ENCODE measurements around the gene RASSF7.

RASSF7 gene

DNA sequence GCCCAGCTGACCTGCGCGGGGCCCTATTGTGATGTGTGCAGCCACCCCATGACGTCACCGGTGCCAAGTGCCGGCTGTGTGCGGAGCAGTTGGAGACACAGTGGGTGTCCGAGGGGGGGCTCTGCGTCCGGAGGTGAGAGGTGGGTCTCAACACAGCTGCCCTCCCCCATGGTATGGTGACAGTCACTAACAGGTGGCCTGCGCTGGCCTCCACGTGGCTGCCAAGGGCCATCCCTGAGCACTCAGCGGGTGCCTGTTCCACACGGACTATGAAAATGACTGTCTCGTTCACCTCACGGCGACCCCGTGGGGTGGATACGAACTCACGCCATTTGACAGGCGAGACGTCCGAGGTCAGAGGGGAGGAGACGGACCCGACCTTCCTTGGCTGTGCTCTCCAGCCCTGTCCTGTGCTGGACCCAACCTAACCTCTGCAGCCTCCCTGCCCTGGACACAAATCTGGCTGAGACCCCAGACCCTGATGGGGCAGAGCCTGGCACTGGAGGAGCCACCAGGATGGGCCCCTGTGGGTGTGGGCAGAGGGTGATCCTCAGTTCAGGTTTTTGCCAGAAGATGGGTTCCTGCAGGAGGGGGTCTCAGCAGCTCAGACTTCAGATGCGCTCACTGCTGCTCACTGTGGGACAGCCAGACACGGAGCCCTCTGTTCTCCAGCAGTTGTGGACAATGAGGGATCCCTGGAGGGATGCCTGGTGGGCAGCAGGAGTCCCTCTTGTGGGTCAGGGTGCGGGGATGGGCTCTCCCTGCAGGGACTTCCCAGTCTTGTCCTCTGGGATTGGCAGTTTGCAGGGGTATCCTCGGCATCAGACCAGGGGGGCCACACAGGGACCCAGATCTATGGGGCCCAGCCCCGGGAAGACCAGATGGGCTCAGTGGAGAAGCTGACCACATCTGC, 31.7 kb upstream of the RASSF7 start (continued):
- TF ChIP-seq, protein P1, sequence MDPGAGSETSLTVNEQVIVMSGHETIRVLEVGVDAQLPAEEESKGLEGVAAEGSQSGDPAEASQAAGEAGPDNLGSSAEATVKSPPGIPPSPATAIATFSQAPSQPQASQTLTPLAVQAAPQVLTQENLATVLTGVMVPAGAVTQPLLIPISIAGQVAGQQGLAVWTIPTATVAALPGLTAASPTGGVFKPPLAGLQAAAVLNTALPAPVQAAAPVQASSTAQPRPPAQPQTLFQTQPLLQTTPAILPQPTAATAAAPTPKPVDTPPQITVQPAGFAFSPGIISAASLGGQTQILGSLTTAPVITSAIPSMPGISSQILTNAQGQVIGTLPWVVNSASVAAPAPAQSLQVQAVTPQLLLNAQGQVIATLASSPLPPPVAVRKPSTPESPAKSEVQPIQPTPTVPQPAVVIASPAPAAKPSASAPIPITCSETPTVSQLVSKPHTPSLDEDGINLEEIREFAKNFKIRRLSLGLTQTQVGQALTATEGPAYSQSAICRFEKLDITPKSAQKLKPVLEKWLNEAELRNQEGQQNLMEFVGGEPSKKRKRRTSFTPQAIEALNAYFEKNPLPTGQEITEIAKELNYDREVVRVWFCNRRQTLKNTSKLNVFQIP (CRISPR knock-in tag; IDR thresholded peaks at IDR 0.05; ENCODE audit: borderline replicate concordance, low read depth) = no peak
- TF ChIP-seq ZFP30 (CRISPR knock-in tag; IDR thresholded peaks at IDR 0.05) (no peak), GLIS3 (CRISPR knock-in tag; IDR thresholded peaks at IDR 0.05) (no peak), ZNF565 (CRISPR knock-in tag; conservative IDR thresholded peaks at IDR 0.05; ENCODE audit: low read depth) (no peak)

DNA sequence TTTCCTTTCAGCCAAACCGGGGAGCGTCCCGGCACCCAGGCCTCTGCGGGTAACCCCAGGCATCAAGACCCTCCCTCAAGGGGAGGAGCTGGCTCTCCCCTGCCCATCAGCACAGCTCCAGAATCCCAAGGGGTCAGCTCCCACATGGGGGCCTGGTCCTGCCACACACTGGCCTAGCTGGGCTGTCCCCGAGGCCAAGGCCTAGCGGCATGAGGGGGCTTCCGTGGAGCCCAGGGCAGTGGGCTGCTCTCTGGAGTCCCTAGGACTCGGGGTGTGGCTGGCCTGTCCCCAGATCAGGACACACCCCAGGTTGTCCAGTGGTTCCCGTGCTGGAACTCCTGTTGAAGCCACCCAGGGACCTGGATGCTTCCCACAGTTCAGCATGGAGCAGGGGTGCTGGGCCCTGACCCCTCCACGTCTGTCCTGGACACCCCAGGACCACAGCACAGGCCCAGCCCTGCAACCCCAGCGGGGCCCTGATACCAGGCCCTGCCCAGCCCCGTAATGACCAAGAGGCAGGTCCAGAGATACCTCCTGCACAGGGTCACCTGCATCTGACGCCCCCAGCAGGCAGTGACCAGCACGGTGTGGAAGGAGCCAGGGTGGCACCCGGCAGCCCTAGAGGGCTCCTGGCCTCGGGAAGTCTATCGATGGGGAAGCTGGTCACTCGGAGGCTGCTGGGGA, 30.9 kb upstream of the RASSF7 start:
- TF ChIP-seq, protein P2, sequence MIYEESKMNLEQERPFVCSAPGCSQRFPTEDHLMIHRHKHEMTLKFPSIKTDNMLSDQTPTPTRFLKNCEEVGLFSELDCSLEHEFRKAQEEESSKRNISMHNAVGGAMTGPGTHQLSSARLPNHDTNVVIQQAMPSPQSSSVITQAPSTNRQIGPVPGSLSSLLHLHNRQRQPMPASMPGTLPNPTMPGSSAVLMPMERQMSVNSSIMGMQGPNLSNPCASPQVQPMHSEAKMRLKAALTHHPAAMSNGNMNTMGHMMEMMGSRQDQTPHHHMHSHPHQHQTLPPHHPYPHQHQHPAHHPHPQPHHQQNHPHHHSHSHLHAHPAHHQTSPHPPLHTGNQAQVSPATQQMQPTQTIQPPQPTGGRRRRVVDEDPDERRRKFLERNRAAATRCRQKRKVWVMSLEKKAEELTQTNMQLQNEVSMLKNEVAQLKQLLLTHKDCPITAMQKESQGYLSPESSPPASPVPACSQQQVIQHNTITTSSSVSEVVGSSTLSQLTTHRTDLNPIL (CRISPR knock-in tag; IDR thresholded peaks at IDR 0.05; ENCODE audit: low read depth) = no peak
- TF ChIP-seq ZC3H10 (CRISPR knock-in tag; IDR thresholded peaks at IDR 0.05) (no peak), BACH2 (CRISPR knock-in tag; IDR thresholded peaks at IDR 0.05; ENCODE audit: borderline replicate concordance) (no peak)
- ATAC-seq = no peak

DNA sequence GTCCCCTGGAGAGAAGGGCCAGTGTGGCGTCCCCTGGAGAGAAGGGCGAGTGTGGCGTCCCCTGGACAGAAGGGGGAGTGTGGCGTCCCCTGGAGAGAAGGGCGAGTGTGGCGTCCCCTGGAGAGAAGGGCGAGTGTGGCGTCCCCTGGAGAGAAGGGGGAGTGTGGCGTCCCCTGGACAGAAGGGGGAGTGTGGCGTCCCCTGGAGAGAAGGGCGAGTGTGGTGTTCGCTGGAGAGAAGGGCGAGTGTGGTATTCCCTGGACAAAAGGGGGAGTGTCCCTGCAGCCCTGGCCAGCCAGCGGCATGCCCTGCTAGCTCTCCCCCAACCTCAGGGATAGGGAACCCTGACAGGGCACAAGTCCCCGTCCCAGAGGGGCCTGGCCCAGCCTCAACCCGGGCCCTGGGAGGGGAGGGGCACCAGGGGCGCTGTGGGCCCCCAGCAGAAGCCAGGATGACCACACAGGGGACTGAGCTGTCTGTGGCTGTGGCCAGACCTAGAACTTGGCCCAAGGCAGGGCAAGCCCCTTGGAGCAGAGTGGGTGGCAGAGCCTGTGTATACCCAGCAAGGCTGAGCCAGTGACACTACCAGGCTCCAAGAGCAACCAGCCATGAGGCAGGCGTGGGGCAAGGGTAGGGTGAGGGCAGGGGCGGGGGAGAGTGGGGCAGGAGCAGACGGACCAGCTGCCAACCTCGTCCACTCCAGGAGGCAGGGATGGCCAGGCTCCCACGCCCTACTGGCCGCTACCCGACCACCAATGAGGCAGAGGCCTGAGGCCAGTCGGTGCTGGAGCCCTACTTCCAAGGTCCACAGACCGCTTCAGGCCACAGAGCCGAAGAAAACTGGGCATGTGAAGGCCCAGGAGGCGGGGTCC, 29.6 kb upstream of the RASSF7 start:
- no peak for TF ChIP-seq ZC3H10 (CRISPR knock-in tag; IDR thresholded peaks at IDR 0.05)
- no peak for TF ChIP-seq ISL1 (CRISPR knock-in tag; IDR thresholded peaks at IDR 0.05)
- no peak for TF ChIP-seq TCF4 (CRISPR knock-in tag; IDR thresholded peaks at IDR 0.05; ENCODE audit: borderline replicate concordance)
- TF ChIP-seq GLIS3 (CRISPR knock-in tag; IDR thresholded peaks at IDR 0.05) = no peak
- TF ChIP-seq SNAI2 (CRISPR knock-in tag; IDR thresholded peaks at IDR 0.05) = no peak
- no peak for TF ChIP-seq TOX (CRISPR knock-in tag; IDR thresholded peaks at IDR 0.05; ENCODE audit: borderline replicate concordance)
- no peak for TF ChIP-seq BACH2 (CRISPR knock-in tag; IDR thresholded peaks at IDR 0.05; ENCODE audit: borderline replicate concordance)
- TF ChIP-seq ARNTL (CRISPR knock-in tag; IDR thresholded peaks at IDR 0.05; ENCODE audit: borderline replicate concordance, low read depth) = no peak
- TF ChIP-seq ZNF8 (CRISPR knock-in tag; IDR thresholded peaks at IDR 0.05) = no peak
- no peak for ATAC-seq

DNA sequence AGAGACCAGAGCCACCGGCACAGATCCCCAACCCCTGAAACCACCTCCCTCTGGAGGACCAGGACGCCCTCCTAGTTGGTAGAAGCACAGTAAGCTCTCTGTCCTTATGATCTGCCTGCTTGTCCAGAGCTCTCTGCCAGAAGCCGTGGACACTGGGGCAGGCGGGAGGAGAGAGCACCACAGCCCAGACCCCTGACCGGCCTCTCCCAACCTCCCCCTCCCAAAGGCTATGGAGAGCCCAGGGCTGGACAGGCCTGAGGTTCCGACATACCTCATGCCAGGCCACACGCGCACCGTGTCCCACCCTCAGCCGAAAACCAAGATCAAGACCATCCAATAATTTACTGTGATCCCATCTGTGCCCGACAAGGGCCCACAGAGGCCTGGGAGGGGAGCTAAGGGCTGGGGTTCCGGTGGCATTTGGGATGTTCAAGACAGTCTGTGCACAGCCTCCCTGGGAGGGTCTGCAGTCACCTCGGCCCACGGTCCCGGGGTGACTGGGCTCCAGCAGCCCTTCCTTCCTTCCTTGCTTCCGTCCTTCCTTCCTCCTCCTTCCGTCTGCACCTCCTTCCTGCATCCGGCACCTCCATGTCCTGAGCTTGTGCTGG, 28.7 kb upstream of the RASSF7 start:
- no peak for TF ChIP-seq BACH2 (CRISPR knock-in tag; IDR thresholded peaks at IDR 0.05; ENCODE audit: borderline replicate concordance)
- no peak for TF ChIP-seq GLIS3 (CRISPR knock-in tag; IDR thresholded peaks at IDR 0.05)
- TF ChIP-seq, protein P3, sequence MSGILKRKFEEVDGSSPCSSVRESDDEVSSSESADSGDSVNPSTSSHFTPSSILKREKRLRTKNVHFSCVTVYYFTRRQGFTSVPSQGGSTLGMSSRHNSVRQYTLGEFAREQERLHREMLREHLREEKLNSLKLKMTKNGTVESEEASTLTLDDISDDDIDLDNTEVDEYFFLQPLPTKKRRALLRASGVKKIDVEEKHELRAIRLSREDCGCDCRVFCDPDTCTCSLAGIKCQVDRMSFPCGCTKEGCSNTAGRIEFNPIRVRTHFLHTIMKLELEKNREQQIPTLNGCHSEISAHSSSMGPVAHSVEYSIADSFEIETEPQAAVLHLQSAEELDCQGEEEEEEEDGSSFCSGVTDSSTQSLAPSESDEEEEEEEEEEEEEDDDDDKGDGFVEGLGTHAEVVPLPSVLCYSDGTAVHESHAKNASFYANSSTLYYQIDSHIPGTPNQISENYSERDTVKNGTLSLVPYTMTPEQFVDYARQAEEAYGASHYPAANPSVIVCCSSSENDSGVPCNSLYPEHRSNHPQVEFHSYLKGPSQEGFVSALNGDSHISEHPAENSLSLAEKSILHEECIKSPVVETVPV (CRISPR knock-in tag; IDR thresholded peaks at IDR 0.05) = no peak
- no peak for TF ChIP-seq ZNF70 (CRISPR knock-in tag; IDR thresholded peaks at IDR 0.05)
- TF ChIP-seq ZFP3 (CRISPR knock-in tag; IDR thresholded peaks at IDR 0.05) = no peak
- TF ChIP-seq ESRRG (CRISPR knock-in tag; IDR thresholded peaks at IDR 0.05) = no peak
- no peak for TF ChIP-seq TOX (CRISPR knock-in tag; IDR thresholded peaks at IDR 0.05; ENCODE audit: borderline replicate concordance)
- no peak for TF ChIP-seq PPARA (CRISPR knock-in tag; IDR thresholded peaks at IDR 0.05; ENCODE audit: borderline replicate concordance)
- no peak for TF ChIP-seq OSR1 (CRISPR knock-in tag; IDR thresholded peaks at IDR 0.05)
- TF ChIP-seq, protein P4, sequence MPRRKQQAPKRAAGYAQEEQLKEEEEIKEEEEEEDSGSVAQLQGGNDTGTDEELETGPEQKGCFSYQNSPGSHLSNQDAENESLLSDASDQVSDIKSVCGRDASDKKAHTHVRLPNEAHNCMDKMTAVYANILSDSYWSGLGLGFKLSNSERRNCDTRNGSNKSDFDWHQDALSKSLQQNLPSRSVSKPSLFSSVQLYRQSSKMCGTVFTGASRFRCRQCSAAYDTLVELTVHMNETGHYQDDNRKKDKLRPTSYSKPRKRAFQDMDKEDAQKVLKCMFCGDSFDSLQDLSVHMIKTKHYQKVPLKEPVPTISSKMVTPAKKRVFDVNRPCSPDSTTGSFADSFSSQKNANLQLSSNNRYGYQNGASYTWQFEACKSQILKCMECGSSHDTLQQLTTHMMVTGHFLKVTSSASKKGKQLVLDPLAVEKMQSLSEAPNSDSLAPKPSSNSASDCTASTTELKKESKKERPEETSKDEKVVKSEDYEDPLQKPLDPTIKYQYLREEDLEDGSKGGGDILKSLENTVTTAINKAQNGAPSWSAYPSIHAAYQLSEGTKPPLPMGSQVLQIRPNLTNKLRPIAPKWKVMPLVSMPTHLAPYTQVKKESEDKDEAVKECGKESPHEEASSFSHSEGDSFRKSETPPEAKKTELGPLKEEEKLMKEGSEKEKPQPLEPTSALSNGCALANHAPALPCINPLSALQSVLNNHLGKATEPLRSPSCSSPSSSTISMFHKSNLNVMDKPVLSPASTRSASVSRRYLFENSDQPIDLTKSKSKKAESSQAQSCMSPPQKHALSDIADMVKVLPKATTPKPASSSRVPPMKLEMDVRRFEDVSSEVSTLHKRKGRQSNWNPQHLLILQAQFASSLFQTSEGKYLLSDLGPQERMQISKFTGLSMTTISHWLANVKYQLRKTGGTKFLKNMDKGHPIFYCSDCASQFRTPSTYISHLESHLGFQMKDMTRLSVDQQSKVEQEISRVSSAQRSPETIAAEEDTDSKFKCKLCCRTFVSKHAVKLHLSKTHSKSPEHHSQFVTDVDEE (CRISPR knock-in tag; IDR thresholded peaks at IDR 0.05) = no peak
- TF ChIP-seq SNAI2 (CRISPR knock-in tag; IDR thresholded peaks at IDR 0.05) = no peak
- TF ChIP-seq, protein P2 (CRISPR knock-in tag; IDR thresholded peaks at IDR 0.05; ENCODE audit: low read depth) = no peak
- TF ChIP-seq, protein P1 (CRISPR knock-in tag; IDR thresholded peaks at IDR 0.05; ENCODE audit: borderline replicate concordance, low read depth) = no peak
- TF ChIP-seq ARNTL (CRISPR knock-in tag; IDR thresholded peaks at IDR 0.05; ENCODE audit: borderline replicate concordance, low read depth) = no peak
- ATAC-seq = no peak

All from SK-N-SH treated with all-trans-retinoic acid at 6 μM for 48 hours (cell line).